ENCODE results near the gene FLT3. TPM values are rescaled to one million over a fixed set of nuclear protein-coding genes. Genes with fewer than 3 reads are reported as not detected.

The FLT3 gene
- total and polyA plus RNA-seq, 9 of the 15 experiments (the other 6 are each of a cell fraction or from before 2014, with no cell fraction given), result not detected

DNA sequence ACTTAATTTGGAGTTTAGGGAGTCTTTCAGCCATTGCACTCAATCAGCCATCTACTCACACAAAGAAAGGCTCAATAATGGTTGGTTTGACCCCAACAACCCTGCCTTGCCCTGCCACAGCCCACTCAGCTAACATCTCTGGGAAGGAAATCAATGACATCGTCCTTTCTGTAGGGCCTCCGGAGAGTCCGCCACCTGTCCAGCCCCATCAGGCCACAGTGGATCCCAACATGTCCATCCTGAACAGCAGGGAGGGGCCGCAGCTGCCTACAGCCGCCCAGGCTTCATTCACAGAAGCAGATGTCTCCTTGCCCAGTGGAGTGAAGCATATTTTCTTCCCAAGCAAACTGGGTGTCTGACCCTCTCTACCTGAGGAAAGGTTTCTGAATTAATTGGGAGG is 127.1 kb downstream of the FLT3 start:
- no peaks in the 10 kb centered on the region for H4K20me1 ChIP-seq (replicated peaks; ENCODE audit: control insufficient read depth, insufficient read depth, low read length)
- ATAC-seq (no peak), FAIRE-seq (no peak), DNase-seq (ENCODE audit: extremely low read depth in 1 of 4, low spot score in 3 of 4) (no peak)
- in situ Hi-C loops (cut with MboI) (loop anchor here (25.0 kb wide), 1 partner anchor 461 kb away; no protein-coding TSS in a partner anchor), intact Hi-C loops (cut with micrococcal nuclease) (no loop called here)
- no peak overlapping the region for H3K4me3 ChIP-seq
- no peak overlapping the region for H3K4me2 ChIP-seq (ENCODE audit: insufficient read depth, low read length)
- TF ChIP-seq ZNF165 (CRISPR knock-in tag; IDR thresholded peaks at IDR 0.05; ENCODE audit: borderline replicate concordance) (no peak), HDAC3 (IDR thresholded peaks at IDR 0.05; ENCODE audit: borderline replicate concordance, partially characterized antibody) (no peak), ESRRB (CRISPR knock-in tag; IDR thresholded peaks at IDR 0.05; ENCODE audit: borderline replicate concordance) (no peak), HDAC1 (IDR thresholded peaks at IDR 0.05) (no peak), TEAD1 (CRISPR knock-in tag; IDR thresholded peaks at IDR 0.05) (no peak), SMAD1 (IDR thresholded peaks at IDR 0.05; ENCODE audit: low read depth, low read length, partially characterized antibody) (no peak), MCM7 (IDR thresholded peaks at IDR 0.05) (no peak), NELFE (IDR thresholded peaks at IDR 0.05; ENCODE audit: insufficient read depth, insufficient read length) (no peak), IFI16 (CRISPR knock-in tag; IDR thresholded peaks at IDR 0.05) (no peak)
- TF ChIP-seq, protein P1, sequence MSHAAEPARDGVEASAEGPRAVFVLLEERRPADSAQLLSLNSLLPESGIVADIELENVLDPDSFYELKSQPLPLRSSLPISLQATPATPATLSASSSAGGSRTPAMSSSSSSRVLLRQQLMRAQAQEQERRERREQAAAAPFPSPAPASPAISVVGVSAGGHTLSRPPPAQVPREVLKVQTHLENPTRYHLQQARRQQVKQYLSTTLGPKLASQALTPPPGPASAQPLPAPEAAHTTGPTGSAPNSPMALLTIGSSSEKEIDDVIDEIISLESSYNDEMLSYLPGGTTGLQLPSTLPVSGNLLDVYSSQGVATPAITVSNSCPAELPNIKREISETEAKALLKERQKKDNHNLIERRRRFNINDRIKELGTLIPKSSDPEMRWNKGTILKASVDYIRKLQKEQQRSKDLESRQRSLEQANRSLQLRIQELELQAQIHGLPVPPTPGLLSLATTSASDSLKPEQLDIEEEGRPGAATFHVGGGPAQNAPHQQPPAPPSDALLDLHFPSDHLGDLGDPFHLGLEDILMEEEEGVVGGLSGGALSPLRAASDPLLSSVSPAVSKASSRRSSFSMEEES (CRISPR knock-in tag; IDR thresholded peaks at IDR 0.05), result no peak
- TF ChIP-seq, protein P2, sequence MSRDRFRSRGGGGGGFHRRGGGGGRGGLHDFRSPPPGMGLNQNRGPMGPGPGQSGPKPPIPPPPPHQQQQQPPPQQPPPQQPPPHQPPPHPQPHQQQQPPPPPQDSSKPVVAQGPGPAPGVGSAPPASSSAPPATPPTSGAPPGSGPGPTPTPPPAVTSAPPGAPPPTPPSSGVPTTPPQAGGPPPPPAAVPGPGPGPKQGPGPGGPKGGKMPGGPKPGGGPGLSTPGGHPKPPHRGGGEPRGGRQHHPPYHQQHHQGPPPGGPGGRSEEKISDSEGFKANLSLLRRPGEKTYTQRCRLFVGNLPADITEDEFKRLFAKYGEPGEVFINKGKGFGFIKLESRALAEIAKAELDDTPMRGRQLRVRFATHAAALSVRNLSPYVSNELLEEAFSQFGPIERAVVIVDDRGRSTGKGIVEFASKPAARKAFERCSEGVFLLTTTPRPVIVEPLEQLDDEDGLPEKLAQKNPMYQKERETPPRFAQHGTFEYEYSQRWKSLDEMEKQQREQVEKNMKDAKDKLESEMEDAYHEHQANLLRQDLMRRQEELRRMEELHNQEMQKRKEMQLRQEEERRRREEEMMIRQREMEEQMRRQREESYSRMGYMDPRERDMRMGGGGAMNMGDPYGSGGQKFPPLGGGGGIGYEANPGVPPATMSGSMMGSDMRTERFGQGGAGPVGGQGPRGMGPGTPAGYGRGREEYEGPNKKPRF (IDR thresholded peaks at IDR 0.05; ENCODE audit: low read depth, low read length), result no peak
- CTCF ChIA-PET (ENCODE audit: low intra/inter-chr PET ratio), result no interaction called here
- H3K27ac ChIP-seq (ENCODE audit: extremely low read depth, low read depth, low read length), result no peak overlapping the region
- BruUV-seq (replicated peaks), result no TSS peak
- no peak overlapping the region for H3K9ac ChIP-seq (ENCODE audit: insufficient read depth in 1 of 2, low read depth in 2 of 2, low read length in 2 of 2)
- H3K79me2 ChIP-seq (ENCODE audit: control insufficient read depth, insufficient read depth, low read length), result no peaks in the 10 kb centered on the region
- no peaks in the 10 kb centered on the region for H3K9me3 ChIP-seq (replicated peaks; ENCODE audit: control insufficient read depth, insufficient read depth, low read depth, low read length)
- peaks cover 0 to 3% of the 10 kb centered on the region in 2 experiments; a peak in 1 of 5 replicates for H3K4me1 ChIP-seq (replicated peaks in 1 of 2; ENCODE audit: control insufficient read depth in 2 of 2, insufficient read depth in 2 of 2, low read length in 2 of 2)
- H3K27me3 ChIP-seq (ENCODE audit: control insufficient read depth in 2 of 2, insufficient read depth in 2 of 2, low read length in 2 of 2), result peaks cover 3 to 67% of the 10 kb centered on the region in 2 experiments; a peak in 3 of 5 replicates
- H3K9me1 ChIP-seq (ENCODE audit: control insufficient read depth, insufficient read depth, low read length), result no peaks in the 10 kb centered on the region
- H3K36me3 ChIP-seq (ENCODE audit: control insufficient read depth, insufficient read depth, low read length), result no peaks in the 10 kb centered on the region
- POLR2A ChIA-PET, result no interaction called here
- 0% methylated on average over 5 of the region's 5 CpGs for WGBS (ENCODE audit: insufficient coverage, low coverage, missing lambda C conversion rate)
- H2AFZ ChIP-seq (ENCODE audit: low read depth, low read length), result no peak overlapping the region

Measured in K562 (cell line).